H9 (cell line): ENCODE measurements around the gene SERPINA5. TPM values are rescaled to one million over a fixed set of nuclear protein-coding genes. Genes with fewer than 3 reads are reported as not detected.

ENCODE experiments used
- DNase-seq: peaks from one replicate; pipeline ENCODE4 v3.0.0-alpha.2; 2017
- H2AFZ ChIP-seq: one replicate; pipeline ENCODE4 v1.6.1; 2013; ENCODE audit warnings: mild to moderate bottlenecking, low read length, control low read depth, moderate library complexity
- H2AK5ac ChIP-seq: 2 replicates; pipeline ENCODE4 v1.6.1; 2013; ENCODE audit warnings: low read length, control low read depth, mixed read lengths; ENCODE audit not compliant: insufficient read length
- H2BK120ac ChIP-seq: one replicate; pipeline ENCODE4 v1.6.1; 2013; ENCODE audit warnings: low read depth, mild to moderate bottlenecking, low read length, control low read depth, inconsistent platforms; ENCODE audit not compliant: poor library complexity, severe bottlenecking
- H2BK12ac ChIP-seq: 2 replicates; pipeline ENCODE4 v1.6.1; 2013; ENCODE audit warnings: low read length, control low read depth, mixed read lengths, low read depth; ENCODE audit not compliant: insufficient read length
- H2BK15ac ChIP-seq: 2 replicates; pipeline ENCODE4 v1.6.1; 2013; ENCODE audit warnings: low read depth, low read length, control low read depth
- H2BK20ac ChIP-seq: one replicate; pipeline ENCODE4 v1.6.1; 2013; ENCODE audit warnings: low read depth, mild to moderate bottlenecking, low read length, control low read depth, inconsistent platforms; ENCODE audit not compliant: poor library complexity, severe bottlenecking
- H2BK5ac ChIP-seq: 2 replicates; pipeline ENCODE4 v1.6.1; 2013; ENCODE audit warnings: low read length, control low read depth, mixed read lengths; ENCODE audit not compliant: insufficient read length
- H3K14ac ChIP-seq: 2 replicates; pipeline ENCODE4 v1.6.1; 2013; ENCODE audit warnings: low read length, control low read depth; ENCODE audit not compliant: insufficient read depth
- H3K18ac ChIP-seq: 2 replicates; pipeline ENCODE4 v1.6.1; 2013; ENCODE audit warnings: low read depth, mild to moderate bottlenecking, mixed read lengths, low read length, control low read depth; ENCODE audit not compliant: insufficient read length
- H3K23ac ChIP-seq: 2 replicates; pipeline ENCODE4 v1.6.1; 2013; ENCODE audit warnings: low read length, control low read depth, mixed read lengths, low read depth; ENCODE audit not compliant: insufficient read length
- H3K23me2 ChIP-seq: 2 replicates; pipeline ENCODE4 v1.6.1; 2013; ENCODE audit warnings: low read depth, mild to moderate bottlenecking, mixed read lengths, low read length, control low read depth; ENCODE audit not compliant: insufficient read length, poor library complexity, severe bottlenecking
- H3K27ac ChIP-seq: 2 replicates; pipeline ENCODE4 v1.5.1; 2013; ENCODE audit warnings: low read length, control low read depth, mixed read lengths, low read depth; ENCODE audit not compliant: insufficient read length
- H3K27me3 ChIP-seq: 2 replicates; pipeline ENCODE4 v1.6.1; 2013; ENCODE audit warnings: low read length, control low read depth, inconsistent platforms; ENCODE audit not compliant: insufficient read depth
- H3K4ac ChIP-seq: 2 replicates; pipeline ENCODE4 v1.6.1; 2013; ENCODE audit warnings: low read depth, mild to moderate bottlenecking, control low read depth, inconsistent platforms, low read length, moderate library complexity
- H3K4me1 ChIP-seq: 2 replicates; pipeline ENCODE4 v1.6.1; 2013; ENCODE audit warnings: low read length, control low read depth, inconsistent platforms; ENCODE audit not compliant: insufficient read depth
- H3K4me2 ChIP-seq: 2 replicates; pipeline ENCODE4 v1.6.1; 2013; ENCODE audit warnings: low read length, control low read depth, mixed read lengths; ENCODE audit not compliant: insufficient read length, insufficient read depth
- H3K56ac ChIP-seq: 2 replicates; pipeline ENCODE4 v1.6.1; 2013; ENCODE audit warnings: low read depth, mild to moderate bottlenecking, mixed read lengths, low read length, control low read depth; ENCODE audit not compliant: insufficient read length
- H3K79me1 ChIP-seq: 2 replicates; pipeline ENCODE4 v1.6.1; 2013; ENCODE audit warnings: low read depth, mild to moderate bottlenecking, moderate library complexity, low read length, control low read depth, inconsistent platforms; ENCODE audit not compliant: insufficient read depth, poor library complexity, severe bottlenecking
- H3K79me2 ChIP-seq: 2 replicates; pipeline ENCODE4 v1.6.1; 2013; ENCODE audit warnings: low read length, control low read depth, inconsistent platforms; ENCODE audit not compliant: insufficient read depth
- H3K9ac ChIP-seq: 2 replicates; pipeline ENCODE4 v1.6.1; 2013; ENCODE audit warnings: low read length, control low read depth, mixed read lengths; ENCODE audit not compliant: insufficient read length; ENCODE audit errors: extremely low read depth
- H3K9me3 ChIP-seq: one replicate; pipeline ENCODE4 v1.6.1; 2013; ENCODE audit warnings: low read depth, low read length, inconsistent platforms; ENCODE audit not compliant: control insufficient read depth
- H3T11ph ChIP-seq: one replicate; pipeline ENCODE4 v1.6.1; 2013; ENCODE audit warnings: mild to moderate bottlenecking, low read length, control low read depth, inconsistent platforms
- H4K20me1 ChIP-seq: one replicate; pipeline ENCODE4 v1.6.1; 2013; ENCODE audit not compliant: control insufficient read depth, insufficient read length, insufficient read depth
- H4K5ac ChIP-seq: 2 replicates; pipeline ENCODE4 v1.6.1; 2013; ENCODE audit warnings: low read depth, mild to moderate bottlenecking, mixed read lengths, low read length, control low read depth; ENCODE audit not compliant: insufficient read length
- H4K8ac ChIP-seq: replicated peaks from 2 replicates; pipeline ENCODE4 v1.6.1; 2013; ENCODE audit warnings: low read length, control low read depth, mixed read lengths, low read depth; ENCODE audit not compliant: insufficient read length
- H4K91ac ChIP-seq: 2 replicates; pipeline ENCODE4 v1.6.1; 2013; ENCODE audit warnings: low read depth, mild to moderate bottlenecking, moderate library complexity, mixed read lengths, low read length, control low read depth; ENCODE audit not compliant: insufficient read length
- H3K27ac Mint-ChIP-seq, 3 experiments: 2 replicates in 2 of 3; 3 replicates in 1 of 3; pipeline ENCODE4 v1.8.0; 2020 to 2021; ENCODE audit warnings: mixed read lengths in 3 of 3, mild to moderate bottlenecking in 1 of 3, moderate library complexity in 1 of 3
- H3K27me3 Mint-ChIP-seq: 2 replicates; pipeline ENCODE4 v1.8.0; 2021; ENCODE audit warnings: low read depth, mild to moderate bottlenecking, moderate library complexity, mixed read lengths
- H3K36me3 Mint-ChIP-seq, 3 experiments: 2 replicates in 2 of 3; 3 replicates in 1 of 3; pipeline ENCODE4 v1.8.0; 2020 to 2021; ENCODE audit warnings: low read depth in 3 of 3, mixed read lengths in 3 of 3; ENCODE audit not compliant: insufficient read depth in 1 of 3
- H3K4me1 Mint-ChIP-seq, 2 experiments: 2 replicates each; pipeline ENCODE4 v1.8.0; 2020; ENCODE audit warnings: mixed read lengths in 2 of 2
- H3K4me3 Mint-ChIP-seq, 2 experiments: 2 replicates in 1 of 2; 3 replicates in 1 of 2; pipeline ENCODE4 v1.8.0; 2020 to 2021; ENCODE audit warnings: mild to moderate bottlenecking in 2 of 2, mixed read lengths in 2 of 2, moderate library complexity in 1 of 2
- H3K9me3 Mint-ChIP-seq, 2 experiments: 2 replicates in 1 of 2; 3 replicates in 1 of 2; pipeline ENCODE4 v1.8.0; 2020; ENCODE audit warnings: mild to moderate bottlenecking in 2 of 2, mixed read lengths in 2 of 2, moderate library complexity in 1 of 2
- WGBS: extraction: QIAGEN DNeasy Blood & Tissue Kit; methylation state at CpG from one replicate; pipeline ENCODE4 v1.1.7; 2013; ENCODE audit warnings: missing lambda C conversion rate, low lambda C conversion rate, mixed read lengths; ENCODE audit not compliant: insufficient read length; ENCODE audit errors: extremely low coverage; 5-methylcytosine and 5-hydroxymethylcytosine counted together
- total RNA-seq: library from RNA; stranded (reverse); gene quantifications from 2 replicates; pipeline ENCODE4 v1.2.1, GENCODE V29; 2021
- TF ChIP-seq, protein P1 (sequence below): fragments of 200-600 bp; sonication (generic); conservative IDR thresholded peaks from 3 replicates; pipeline ENCODE4 v1.8.0; 2021; ENCODE audit warnings: antibody characterized with exemption, mild to moderate bottlenecking

Gene SERPINA5
- total RNA-seq, 1 experiment from 2014 or later, result 1.1 TPM

GRCh38 chr14:94547151-94547680 is 34.0 kb upstream of the SERPINA5 start:
- H3K4me1 ChIP-seq, result peaks cover 1% of the 10 kb centered on the region; the same call in 1 of the 2 replicates
- no peaks in the 10 kb centered on the region for H3K79me2 ChIP-seq
- Mint-ChIP-seq H3K4me3 (no peak overlapping the region), H3K27me3 (peaks cover 20% of the 10 kb centered on the region), H3K27ac (no peak overlapping the region), H3K9me3 (no peaks in the 10 kb centered on the region; a peak in 3 of 5 replicates), H3K4me1 (peaks cover 21 to 24% of the 10 kb centered on the region in 2 experiments), H3K36me3 (no peaks in the 10 kb centered on the region)
- H3K18ac ChIP-seq, result no peak overlapping the region
- H2BK5ac ChIP-seq, result no peak overlapping the region
- H3K4ac ChIP-seq, result no peak overlapping the region
- no peak overlapping the region for H2BK12ac ChIP-seq
- H2BK20ac ChIP-seq, result no peak overlapping the region
- H2AFZ ChIP-seq, result no peak overlapping the region
- no peaks in the 10 kb centered on the region for H3K79me1 ChIP-seq
- DNase-seq, result no peak
- H4K8ac ChIP-seq, result no peak overlapping the region
- no peaks in the 10 kb centered on the region for H3K23me2 ChIP-seq
- no peak overlapping the region for H3K23ac ChIP-seq
- no peak overlapping the region for H3K56ac ChIP-seq
- TF ChIP-seq, protein P1, sequence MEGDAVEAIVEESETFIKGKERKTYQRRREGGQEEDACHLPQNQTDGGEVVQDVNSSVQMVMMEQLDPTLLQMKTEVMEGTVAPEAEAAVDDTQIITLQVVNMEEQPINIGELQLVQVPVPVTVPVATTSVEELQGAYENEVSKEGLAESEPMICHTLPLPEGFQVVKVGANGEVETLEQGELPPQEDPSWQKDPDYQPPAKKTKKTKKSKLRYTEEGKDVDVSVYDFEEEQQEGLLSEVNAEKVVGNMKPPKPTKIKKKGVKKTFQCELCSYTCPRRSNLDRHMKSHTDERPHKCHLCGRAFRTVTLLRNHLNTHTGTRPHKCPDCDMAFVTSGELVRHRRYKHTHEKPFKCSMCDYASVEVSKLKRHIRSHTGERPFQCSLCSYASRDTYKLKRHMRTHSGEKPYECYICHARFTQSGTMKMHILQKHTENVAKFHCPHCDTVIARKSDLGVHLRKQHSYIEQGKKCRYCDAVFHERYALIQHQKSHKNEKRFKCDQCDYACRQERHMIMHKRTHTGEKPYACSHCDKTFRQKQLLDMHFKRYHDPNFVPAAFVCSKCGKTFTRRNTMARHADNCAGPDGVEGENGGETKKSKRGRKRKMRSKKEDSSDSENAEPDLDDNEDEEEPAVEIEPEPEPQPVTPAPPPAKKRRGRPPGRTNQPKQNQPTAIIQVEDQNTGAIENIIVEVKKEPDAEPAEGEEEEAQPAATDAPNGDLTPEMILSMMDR, result no peak
- H3K14ac ChIP-seq, result no peak overlapping the region
- no peak overlapping the region for H3K27ac ChIP-seq
- no peak overlapping the region for H3K9ac ChIP-seq
- no peaks in the 10 kb centered on the region for H4K20me1 ChIP-seq
- H3K27me3 ChIP-seq, result no peaks in the 10 kb centered on the region
- no peaks in the 10 kb centered on the region for H3K9me3 ChIP-seq
- WGBS, result no CpG with 5 or more reads among the region's 8 CpGs
- H3T11ph ChIP-seq, result no peak overlapping the region
- H2AK5ac ChIP-seq, result no peak overlapping the region
- H3K4me2 ChIP-seq, result no peak overlapping the region
- H4K91ac ChIP-seq, result no peak overlapping the region
- H4K5ac ChIP-seq, result no peak overlapping the region
- no peak overlapping the region for H2BK120ac ChIP-seq
- H2BK15ac ChIP-seq, result no peak overlapping the region
